ENCODE measurements around the gene KCND1. TPM values are rescaled to one million over a fixed set of nuclear protein-coding genes. Genes with fewer than 3 reads are reported as not detected.

Gene KCND1
- total RNA-seq, 1 experiment from 2014 or later, result 0.13 TPM

- DNase-seq (ENCODE audit: low read depth, low spot score), result no peak
- in situ Hi-C loops (cut with HindIII; ENCODE audit: low pct_unique_long_range_greater_than_20kb, low sequenced_read_pairs), result no loop called here
These were observed 14.8 kb downstream of the KCND1 start for GRCh38 chrX:48956728-48957414.

- in situ Hi-C loops (cut with HindIII; ENCODE audit: low pct_unique_long_range_greater_than_20kb, low sequenced_read_pairs), result no loop called here
- no peak for DNase-seq (ENCODE audit: low read depth, low spot score)
These were observed 23.1 kb downstream of the KCND1 start for GRCh38 chrX:48948589-48948988.

GRCh38 chrX:48945517-48946348, 25.9 kb downstream of the KCND1 start:
- peak; percentile 64 for DNase-seq (ENCODE audit: low read depth, low spot score)
- in situ Hi-C loops (cut with HindIII; ENCODE audit: low pct_unique_long_range_greater_than_20kb, low sequenced_read_pairs), result no loop called here

GRCh38 chrX:48942895-48943294, 28.7 kb downstream of the KCND1 start:
- DNase-seq (ENCODE audit: low read depth, low spot score), result no peak
- in situ Hi-C loops (cut with HindIII; ENCODE audit: low pct_unique_long_range_greater_than_20kb, low sequenced_read_pairs), result no loop called here

- no peak for DNase-seq (ENCODE audit: low read depth, low spot score)
- in situ Hi-C loops (cut with HindIII; ENCODE audit: low pct_unique_long_range_greater_than_20kb, low sequenced_read_pairs), result no loop called here
These were observed 31.2 kb downstream of the KCND1 start for GRCh38 chrX:48940404-48940955.

GRCh38 chrX:48939524-48940228, 32.0 kb downstream of the KCND1 start:
- in situ Hi-C loops (cut with HindIII; ENCODE audit: low pct_unique_long_range_greater_than_20kb, low sequenced_read_pairs), result no loop called here
- DNase-seq (ENCODE audit: low read depth, low spot score), result no peak

- in situ Hi-C loops (cut with HindIII; ENCODE audit: low pct_unique_long_range_greater_than_20kb, low sequenced_read_pairs), result no loop called here
- no peak for DNase-seq (ENCODE audit: low read depth, low spot score)
These were observed 32.8 kb downstream of the KCND1 start for GRCh38 chrX:48938721-48939425.

- DNase-seq (ENCODE audit: low read depth, low spot score), result peak; percentile 17
- in situ Hi-C loops (cut with HindIII; ENCODE audit: low pct_unique_long_range_greater_than_20kb, low sequenced_read_pairs), result no loop called here
These were observed 34.4 kb downstream of the KCND1 start for GRCh38 chrX:48937054-48937907.

- in situ Hi-C loops (cut with HindIII; ENCODE audit: low pct_unique_long_range_greater_than_20kb, low sequenced_read_pairs), result no loop called here
- DNase-seq (ENCODE audit: low read depth, low spot score), result no peak
These were observed 35.1 kb downstream of the KCND1 start for GRCh38 chrX:48936429-48937053.

GRCh38 chrX:48935301-48935670, 36.4 kb downstream of the KCND1 start:
- in situ Hi-C loops (cut with HindIII; ENCODE audit: low pct_unique_long_range_greater_than_20kb, low sequenced_read_pairs), result no loop called here
- DNase-seq (ENCODE audit: low read depth, low spot score), result no peak

- in situ Hi-C loops (cut with HindIII; ENCODE audit: low pct_unique_long_range_greater_than_20kb, low sequenced_read_pairs), result no loop called here
- DNase-seq (ENCODE audit: low read depth, low spot score), result no peak
These were observed 36.9 kb downstream of the KCND1 start for GRCh38 chrX:48934581-48935300.

- in situ Hi-C loops (cut with HindIII; ENCODE audit: low pct_unique_long_range_greater_than_20kb, low sequenced_read_pairs), result no loop called here
- DNase-seq (ENCODE audit: low read depth, low spot score), result no peak
These were observed 37.9 kb downstream of the KCND1 start for GRCh38 chrX:48933757-48934156.

GRCh38 chrX:48927736-48928382, 43.8 kb downstream of the KCND1 start:
- no peak for DNase-seq (ENCODE audit: low read depth, low spot score)
- in situ Hi-C loops (cut with HindIII; ENCODE audit: low pct_unique_long_range_greater_than_20kb, low sequenced_read_pairs), result no loop called here

GRCh38 chrX:48927123-48927522, 44.5 kb downstream of the KCND1 start:
- no peak for DNase-seq (ENCODE audit: low read depth, low spot score)
- in situ Hi-C loops (cut with HindIII; ENCODE audit: low pct_unique_long_range_greater_than_20kb, low sequenced_read_pairs), result no loop called here

GRCh38 chrX:48924270-48924669, 47.4 kb downstream of the KCND1 start:
- in situ Hi-C loops (cut with HindIII; ENCODE audit: low pct_unique_long_range_greater_than_20kb, low sequenced_read_pairs), result no loop called here
- DNase-seq (ENCODE audit: low read depth, low spot score), result no peak
